Measurements from ENCODE around the gene OR10G6.

DNA sequence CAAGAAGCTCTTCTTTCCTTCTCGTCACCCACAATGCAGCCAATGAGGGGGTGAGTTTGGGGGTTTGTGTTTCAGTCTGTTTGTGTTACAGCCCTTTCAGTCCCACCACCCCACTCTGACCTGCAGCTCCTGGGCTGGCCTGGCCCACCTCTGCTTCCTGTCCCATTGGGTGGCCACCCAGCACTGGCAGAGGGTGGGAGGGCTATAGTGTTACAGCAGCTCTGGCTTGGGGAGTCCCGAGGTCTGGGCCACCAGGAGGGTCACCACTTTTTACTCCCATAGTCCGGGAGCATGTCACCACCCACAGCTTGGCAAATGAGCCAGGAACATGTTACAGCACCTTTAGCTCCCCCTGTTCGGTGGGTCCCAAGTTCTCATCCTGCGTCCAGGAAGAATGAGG is 15.7 kb downstream of the OR10G6 start:
- TF ChIP-seq EZH2 (IDR thresholded peaks at IDR 0.05) = no peak
- no peak for TF ChIP-seq POLR2AphosphoS5 (IDR thresholded peaks at IDR 0.05; ENCODE audit: borderline replicate concordance, low read depth, low read length)
